ENCODE results near the gene OR14I1.

The OR14I1 gene

DNA sequence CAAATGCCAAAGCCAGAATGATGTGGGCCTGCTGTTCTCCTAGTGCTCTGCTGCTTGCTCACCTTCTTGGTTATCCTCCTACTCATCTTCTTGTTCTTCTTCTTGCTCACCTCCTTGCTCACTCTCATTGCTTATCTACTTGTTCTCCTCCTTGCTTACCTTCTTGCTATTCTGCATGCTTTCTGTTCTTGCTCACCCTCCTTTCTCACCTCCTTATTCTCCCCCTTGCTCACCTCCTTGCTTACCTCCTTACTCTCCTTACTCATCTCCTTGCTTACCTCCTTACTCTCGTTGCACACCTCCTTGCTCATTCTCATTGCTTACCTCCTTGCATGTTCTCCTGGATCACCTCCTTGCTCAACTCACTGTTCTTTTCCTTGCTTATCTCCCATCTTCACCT is at the start of gene OR14I1:
OR14I1 (minus strand) TSS at position 53 of the 400 bp plus-strand sequence.
- TF ChIP-seq, protein P1, sequence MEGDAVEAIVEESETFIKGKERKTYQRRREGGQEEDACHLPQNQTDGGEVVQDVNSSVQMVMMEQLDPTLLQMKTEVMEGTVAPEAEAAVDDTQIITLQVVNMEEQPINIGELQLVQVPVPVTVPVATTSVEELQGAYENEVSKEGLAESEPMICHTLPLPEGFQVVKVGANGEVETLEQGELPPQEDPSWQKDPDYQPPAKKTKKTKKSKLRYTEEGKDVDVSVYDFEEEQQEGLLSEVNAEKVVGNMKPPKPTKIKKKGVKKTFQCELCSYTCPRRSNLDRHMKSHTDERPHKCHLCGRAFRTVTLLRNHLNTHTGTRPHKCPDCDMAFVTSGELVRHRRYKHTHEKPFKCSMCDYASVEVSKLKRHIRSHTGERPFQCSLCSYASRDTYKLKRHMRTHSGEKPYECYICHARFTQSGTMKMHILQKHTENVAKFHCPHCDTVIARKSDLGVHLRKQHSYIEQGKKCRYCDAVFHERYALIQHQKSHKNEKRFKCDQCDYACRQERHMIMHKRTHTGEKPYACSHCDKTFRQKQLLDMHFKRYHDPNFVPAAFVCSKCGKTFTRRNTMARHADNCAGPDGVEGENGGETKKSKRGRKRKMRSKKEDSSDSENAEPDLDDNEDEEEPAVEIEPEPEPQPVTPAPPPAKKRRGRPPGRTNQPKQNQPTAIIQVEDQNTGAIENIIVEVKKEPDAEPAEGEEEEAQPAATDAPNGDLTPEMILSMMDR (conservative IDR thresholded peaks at IDR 0.05; ENCODE audit: low read length), result no peak
- no peak for DNase-seq (ENCODE audit: low read depth)
- no peak within 1 kb of the TSS for H3K4me3 ChIP-seq (ENCODE audit: low read length)

GRCh38 chr1:248751635-248752034 is 49.1 kb upstream of the OR14I1 start:
- no peak overlapping the region for H3K4me3 ChIP-seq (ENCODE audit: low read length)
- DNase-seq (ENCODE audit: low read depth), result no peak
- TF ChIP-seq, protein P1 (conservative IDR thresholded peaks at IDR 0.05; ENCODE audit: low read length), result no peak

DNA sequence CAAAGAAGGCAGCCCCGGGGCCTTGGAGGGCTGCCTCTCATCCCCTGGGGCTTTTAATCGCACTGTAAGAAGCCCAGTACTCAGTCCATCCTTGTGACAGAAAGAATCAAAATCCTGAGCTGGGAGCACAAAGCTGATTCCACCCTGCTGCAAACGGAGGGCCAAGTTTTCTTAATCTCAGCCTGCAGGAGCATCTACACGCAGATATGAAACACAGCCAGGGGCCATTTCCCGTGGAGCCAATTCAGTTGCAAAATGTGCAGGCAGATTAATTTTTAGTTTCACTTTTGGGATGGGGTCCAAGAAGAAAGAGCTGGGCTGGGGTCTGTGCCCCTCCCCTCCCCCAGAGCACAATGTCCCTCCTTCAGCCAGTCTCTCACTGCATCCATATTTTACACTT is 48.6 kb upstream of the OR14I1 start:
- no peak overlapping the region for H3K4me3 ChIP-seq (ENCODE audit: low read length)
- TF ChIP-seq, protein P1 (conservative IDR thresholded peaks at IDR 0.05; ENCODE audit: low read length), result no peak
- DNase-seq (ENCODE audit: low read depth), result no peak

DNA sequence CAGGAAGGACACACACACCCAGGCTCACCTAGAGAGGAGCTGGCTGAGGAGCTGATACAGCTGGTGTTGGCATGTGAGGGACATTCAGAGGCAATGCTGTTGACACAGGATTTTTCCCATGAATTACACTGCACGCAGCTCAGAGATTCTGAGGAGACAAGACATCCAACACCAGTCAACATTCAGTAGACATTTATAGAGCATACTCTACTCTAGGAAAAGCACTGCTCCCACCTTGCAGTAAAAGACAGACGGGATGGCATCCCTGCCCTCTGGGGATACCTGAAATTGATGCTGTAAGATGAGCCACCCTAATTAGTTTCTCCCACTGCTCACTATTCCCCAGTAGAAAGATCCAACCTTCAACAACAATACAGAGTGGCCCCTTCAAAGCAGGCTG is 47.9 kb upstream of the OR14I1 start:
- TF ChIP-seq, protein P1 (conservative IDR thresholded peaks at IDR 0.05; ENCODE audit: low read length), result no peak
- no peak overlapping the region for H3K4me3 ChIP-seq (ENCODE audit: low read length)
- DNase-seq (ENCODE audit: low read depth), result no peak

- no peak overlapping the region for H3K4me3 ChIP-seq (ENCODE audit: low read length)
- TF ChIP-seq, protein P1 (conservative IDR thresholded peaks at IDR 0.05; ENCODE audit: low read length), result no peak
- no peak for DNase-seq (ENCODE audit: low read depth)
Observed at GRCh38 chr1:248748211-248748610, 45.6 kb upstream of the OR14I1 start.

- H3K4me3 ChIP-seq (ENCODE audit: low read length), result no peak overlapping the region
- TF ChIP-seq, protein P1 (conservative IDR thresholded peaks at IDR 0.05; ENCODE audit: low read length), result no peak
- no peak for DNase-seq (ENCODE audit: low read depth)
Observed at GRCh38 chr1:248740876-248741275, 38.3 kb upstream of the OR14I1 start.

GRCh38 chr1:248739572-248740205 is 37.1 kb upstream of the OR14I1 start:
- TF ChIP-seq, protein P1 (conservative IDR thresholded peaks at IDR 0.05; ENCODE audit: low read length), result no peak
- DNase-seq (ENCODE audit: low read depth), result no peak
- H3K4me3 ChIP-seq (ENCODE audit: low read length), result no peak overlapping the region
